Measurements from ENCODE around the gene PDRG1. TPM values are rescaled to one million over a fixed set of nuclear protein-coding genes. Genes with fewer than 3 reads are reported as not detected.

The PDRG1 gene
- total and polyA plus RNA-seq, 2 donors (not counting 3 experiments of a cell fraction or from before 2014, with no cell fraction given) = 14.6 to 17.0 TPM

GRCh38 chr20:31916708-31917107 is 35.1 kb downstream of the PDRG1 start:
- Histone ChIP-seq H3K27ac (ENCODE audit: insufficient read depth, low read depth, low read length) (no peak overlapping the region), H3K27me3 (ENCODE audit: control insufficient read depth in 2 of 2, insufficient read depth in 2 of 2, low read length in 2 of 2) (peaks cover 0 to 6% of the 10 kb centered on the region in 2 experiments), H3K9ac (replicated peaks; ENCODE audit: extremely low read depth, insufficient read depth, low read length) (no peak overlapping the region), H4K20me1 (replicated peaks; ENCODE audit: control insufficient read depth, extremely low read depth, insufficient read depth, low read length) (no peaks in the 10 kb centered on the region), H2AFZ (ENCODE audit: low read depth, low read length) (no peak overlapping the region), H3K9me3 (replicated peaks; ENCODE audit: control insufficient read depth, insufficient read depth, low read length) (no peaks in the 10 kb centered on the region), H3K79me2 (ENCODE audit: control insufficient read depth, insufficient read depth, low read length) (no peaks in the 10 kb centered on the region), H3K9me1 (replicated peaks; ENCODE audit: control insufficient read depth, extremely low read depth, insufficient read depth, low read length) (no peaks in the 10 kb centered on the region), H3K4me1 (ENCODE audit: control insufficient read depth, extremely low read depth, insufficient read depth, low read length) (no peaks in the 10 kb centered on the region), H3K4me2 (ENCODE audit: insufficient read depth, low read length) (no peak overlapping the region), H3K36me3 (ENCODE audit: control insufficient read depth in 2 of 2, extremely low read depth in 1 of 2, insufficient read depth in 2 of 2, low read length in 2 of 2) (no peaks in the 10 kb centered on the region), H3K4me3 (replicated peaks in 1 of 3; ENCODE audit: insufficient read depth in 1 of 3, low read depth in 1 of 3, low read length in 3 of 3) (no peak overlapping the region)
- FAIRE-seq (no peak), DNase-seq (ENCODE audit: low read depth, low spot score) (no peak)
- no TSS peak for BruUV-seq (replicated peaks)
- no peak for TF ChIP-seq POLR2A (IDR thresholded peaks at IDR 0.05; ENCODE audit: low read depth, low read length)
- no peak for TF ChIP-seq EZH2 (IDR thresholded peaks at IDR 0.05; ENCODE audit: borderline replicate concordance, low read depth, low read length, severe bottlenecking)
- no peak for TF ChIP-seq JUN (IDR thresholded peaks at IDR 0.05; ENCODE audit: borderline replicate concordance, insufficient read depth, insufficient read length, low read depth)
- no peak for TF ChIP-seq MAX (IDR thresholded peaks at IDR 0.05; ENCODE audit: insufficient read depth, insufficient read length)
- no peak for TF ChIP-seq FOS (IDR thresholded peaks at IDR 0.05; ENCODE audit: borderline replicate concordance, insufficient read depth, low read length)
- TF ChIP-seq GATA2 (IDR thresholded peaks at IDR 0.05; ENCODE audit: insufficient read depth, insufficient read length, low read depth, low read length) = no peak
- no peak for TF ChIP-seq POLR2AphosphoS5 (IDR thresholded peaks at IDR 0.05; ENCODE audit: insufficient read depth, low read depth, low read length)
- dilution Hi-C loops (cut with MboI; ENCODE audit: extremely low pct_ligation_motif_present, low sequenced_read_pairs) = no loop called here
- ChIA-PET CTCF (no interaction called here), POLR2A (no interaction called here)
- intact Hi-C loops (cut with micrococcal nuclease) = no loop called here
